ENCODE results near the gene CGB1. TPM values are rescaled to one million over a fixed set of nuclear protein-coding genes. Genes with fewer than 3 reads are reported as not detected.
A peak's percentile ranks its signal among the peaks of the same experiment; 100 is the strongest.

Gene CGB1
- polyA plus RNA-seq, 1 of the 3 experiments (the other 2 are of a cell fraction), result not detected

DNA sequence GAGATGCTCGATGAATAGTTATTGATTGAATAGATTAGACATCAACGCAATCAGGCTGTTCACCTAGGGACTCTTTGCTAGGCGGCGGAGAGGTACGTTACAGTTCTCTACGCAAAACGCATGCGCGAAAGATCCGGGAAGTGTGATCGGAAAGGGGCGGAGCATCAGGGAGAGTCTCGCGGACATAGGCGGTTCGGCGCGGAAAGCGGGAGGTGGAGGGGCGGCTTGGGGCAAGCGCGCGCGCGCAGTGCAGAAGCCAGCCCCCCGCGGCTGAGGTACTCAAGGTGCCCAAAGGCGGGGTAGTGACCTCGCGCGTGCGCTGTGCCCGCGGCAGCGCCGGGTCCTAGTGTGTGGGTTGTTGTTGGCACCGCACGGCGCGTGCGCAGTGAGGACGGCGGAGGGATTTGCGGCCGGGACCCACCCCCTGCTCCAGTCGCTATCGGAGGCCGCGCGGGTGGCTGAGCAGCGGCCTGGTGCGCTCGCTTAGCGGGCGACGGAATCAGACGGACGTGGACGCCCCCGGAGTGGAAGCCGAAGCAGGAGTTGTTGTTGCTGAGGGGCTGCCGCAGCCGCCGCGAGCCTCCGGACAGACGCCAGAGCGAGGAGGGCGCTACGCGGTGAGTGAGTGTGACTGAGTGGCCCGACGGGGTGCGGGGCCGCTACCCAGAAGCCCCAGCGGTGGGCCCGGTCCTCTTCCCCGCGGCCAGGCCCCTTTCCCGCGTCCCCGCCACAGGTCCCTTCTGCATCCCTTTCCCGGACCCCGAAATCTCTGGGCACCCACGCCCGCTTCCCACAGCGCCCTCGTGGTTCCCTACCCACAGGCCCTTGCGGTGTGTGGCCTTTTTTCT is 48.5 kb upstream of the CGB1 start, which contains the start of gene SNRNP70 (continued):
- TF ChIP-seq ZBTB33 (IDR thresholded peaks at IDR 0.05; ENCODE audit: borderline replicate concordance, low read depth) (peak; percentile 94), NRF1 (IDR thresholded peaks at IDR 0.05; ENCODE audit: low read depth, low read length) (peak; percentile 93), MXI1 (IDR thresholded peaks at IDR 0.05; ENCODE audit: low read depth, low read length) (peak; percentile 81), SIN3A (IDR thresholded peaks at IDR 0.05; ENCODE audit: borderline replicate concordance, low read depth, low read length) (no peak), RCOR1 (IDR thresholded peaks at IDR 0.05; ENCODE audit: low read length) (no peak; the same call in 1 of the 2 replicates), EZH2phosphoT487 (IDR thresholded peaks at IDR 0.05; ENCODE audit: borderline replicate concordance, low read depth) (no peak), REST (IDR thresholded peaks at IDR 0.05; ENCODE audit: low read depth, low read length) (peak; percentile 77), RXRA (IDR thresholded peaks at IDR 0.05; ENCODE audit: borderline replicate concordance, low read depth) (no peak), NFIC (IDR thresholded peaks at IDR 0.05; ENCODE audit: borderline replicate concordance) (peak; percentile 84), FOSL2 (IDR thresholded peaks at IDR 0.05; ENCODE audit: borderline replicate concordance, low read depth) (no peak), EP300 (IDR thresholded peaks at IDR 0.05; ENCODE audit: borderline replicate concordance in 1 of 2, low read depth in 1 of 2, low read length in 1 of 2) (no peak), GATA2 (CRISPR knock-in tag; IDR thresholded peaks at IDR 0.05) (peak; percentile 50), TEAD4 (IDR thresholded peaks at IDR 0.05; ENCODE audit: borderline replicate concordance, insufficient read depth) (0 out of 2 replicates have a peak, but pooled peaks have one; percentile 11), TAF1 (IDR thresholded peaks at IDR 0.05; ENCODE audit: borderline replicate concordance, low read depth, low read length) (peak; percentile 97), RAD21 (IDR thresholded peaks at IDR 0.05; ENCODE audit: low read length) (no peak)
- TF ChIP-seq, protein P1, sequence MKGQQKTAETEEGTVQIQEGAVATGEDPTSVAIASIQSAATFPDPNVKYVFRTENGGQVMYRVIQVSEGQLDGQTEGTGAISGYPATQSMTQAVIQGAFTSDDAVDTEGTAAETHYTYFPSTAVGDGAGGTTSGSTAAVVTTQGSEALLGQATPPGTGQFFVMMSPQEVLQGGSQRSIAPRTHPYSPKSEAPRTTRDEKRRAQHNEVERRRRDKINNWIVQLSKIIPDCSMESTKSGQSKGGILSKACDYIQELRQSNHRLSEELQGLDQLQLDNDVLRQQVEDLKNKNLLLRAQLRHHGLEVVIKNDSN (IDR thresholded peaks at IDR 0.05; ENCODE audit: borderline replicate concordance, low read depth), result no peak

Measured in SK-N-SH (cell line).